Cardiac fibroblast (primary cell): ENCODE data around the gene ERP27.
A peak's percentile ranks its signal among the peaks of the same experiment; 100 is the strongest.

Experiments used
- DNase-seq, 2 donors: peaks; one replicate each; pipeline versions ENCODE4 v3.0.0 to v3.0.0-alpha.2; 2010; ENCODE audit warnings: low read depth in 2 of 2
- H3K4me3 ChIP-seq, 2 donors: replicated peaks in 1 of 2; 1 replicate in 1 of 2; 2 replicates in 1 of 2; pipeline ENCODE4 v1.5.1; 2011; ENCODE audit warnings: low read depth in 2 of 2, low read length in 2 of 2, mild to moderate bottlenecking in 2 of 2, moderate library complexity in 1 of 2
- TF ChIP-seq, protein P1 (sequence below): IDR thresholded peaks from one replicate; pipeline ENCODE4 v1.5.1; 2011; ENCODE audit warnings: low read depth, mild to moderate bottlenecking, low read length, inconsistent platforms

Gene ERP27

GRCh38 chr12:14931791-14932560 is 6.4 kb downstream of the ERP27 start:
- no peak overlapping the region for H3K4me3 ChIP-seq
- DNase-seq, result no peak
- TF ChIP-seq, protein P1, sequence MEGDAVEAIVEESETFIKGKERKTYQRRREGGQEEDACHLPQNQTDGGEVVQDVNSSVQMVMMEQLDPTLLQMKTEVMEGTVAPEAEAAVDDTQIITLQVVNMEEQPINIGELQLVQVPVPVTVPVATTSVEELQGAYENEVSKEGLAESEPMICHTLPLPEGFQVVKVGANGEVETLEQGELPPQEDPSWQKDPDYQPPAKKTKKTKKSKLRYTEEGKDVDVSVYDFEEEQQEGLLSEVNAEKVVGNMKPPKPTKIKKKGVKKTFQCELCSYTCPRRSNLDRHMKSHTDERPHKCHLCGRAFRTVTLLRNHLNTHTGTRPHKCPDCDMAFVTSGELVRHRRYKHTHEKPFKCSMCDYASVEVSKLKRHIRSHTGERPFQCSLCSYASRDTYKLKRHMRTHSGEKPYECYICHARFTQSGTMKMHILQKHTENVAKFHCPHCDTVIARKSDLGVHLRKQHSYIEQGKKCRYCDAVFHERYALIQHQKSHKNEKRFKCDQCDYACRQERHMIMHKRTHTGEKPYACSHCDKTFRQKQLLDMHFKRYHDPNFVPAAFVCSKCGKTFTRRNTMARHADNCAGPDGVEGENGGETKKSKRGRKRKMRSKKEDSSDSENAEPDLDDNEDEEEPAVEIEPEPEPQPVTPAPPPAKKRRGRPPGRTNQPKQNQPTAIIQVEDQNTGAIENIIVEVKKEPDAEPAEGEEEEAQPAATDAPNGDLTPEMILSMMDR, result no peak

DNA sequence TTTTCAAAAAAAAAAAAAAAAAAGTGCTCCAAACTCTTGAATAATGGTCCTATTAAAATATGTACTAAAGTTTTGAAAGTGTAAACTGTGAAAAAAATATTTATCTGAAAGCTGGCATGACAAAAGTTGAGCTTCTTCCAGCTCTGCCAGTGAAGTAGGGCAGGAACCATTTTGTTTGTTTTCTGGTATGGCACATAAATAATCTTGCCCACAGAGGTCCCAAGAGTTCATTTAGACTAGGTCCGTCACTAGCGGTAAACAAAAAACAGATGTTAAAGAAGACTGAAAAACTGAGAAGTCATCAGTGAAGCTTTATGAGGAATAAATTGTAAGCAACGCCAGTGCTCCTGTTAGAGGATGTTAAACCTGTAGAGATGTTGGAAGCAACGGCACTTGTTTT is 7.0 kb downstream of the ERP27 start:
- H3K4me3 ChIP-seq, result no peak overlapping the region
- no peak for DNase-seq
- TF ChIP-seq, protein P1, result no peak

GRCh38 chr12:14930299-14930698 is 8.0 kb downstream of the ERP27 start:
- DNase-seq, result peak; percentile 26 to 51
- TF ChIP-seq, protein P1, result peak; percentile 14

DNA sequence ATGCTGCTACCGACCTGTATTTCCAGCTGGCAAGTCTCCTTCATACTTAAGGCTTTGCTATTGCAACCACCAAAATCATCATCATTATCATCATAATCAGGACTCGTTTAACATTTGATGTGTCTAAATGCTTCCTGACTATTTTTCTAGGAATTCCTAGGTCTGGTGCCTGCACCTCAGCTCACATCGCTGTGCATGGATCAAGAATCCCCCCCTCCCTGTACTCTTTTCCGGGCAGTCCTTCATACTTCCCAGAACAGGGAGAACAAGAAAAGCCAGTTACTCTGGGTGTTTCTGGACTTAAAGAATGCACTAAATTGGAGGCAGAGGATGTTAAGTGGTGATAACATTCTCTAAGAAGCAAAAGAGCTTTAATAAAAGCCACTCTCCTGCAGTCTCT is 9.4 kb downstream of the ERP27 start:
- TF ChIP-seq, protein P1, result no peak
- no peak overlapping the region for H3K4me3 ChIP-seq
- peak in 1 of 2 donors; percentile 57 for DNase-seq

More at GRCh38 chr12:14930299-14930698, 8.0 kb downstream of the ERP27 start:
- H3K4me3 ChIP-seq, result no peak overlapping the region

GRCh38 chr12:14927267-14927666 is 11.1 kb downstream of the ERP27 start:
- DNase-seq, result no peak
- TF ChIP-seq, protein P1, result no peak
- H3K4me3 ChIP-seq, result no peak overlapping the region

DNA sequence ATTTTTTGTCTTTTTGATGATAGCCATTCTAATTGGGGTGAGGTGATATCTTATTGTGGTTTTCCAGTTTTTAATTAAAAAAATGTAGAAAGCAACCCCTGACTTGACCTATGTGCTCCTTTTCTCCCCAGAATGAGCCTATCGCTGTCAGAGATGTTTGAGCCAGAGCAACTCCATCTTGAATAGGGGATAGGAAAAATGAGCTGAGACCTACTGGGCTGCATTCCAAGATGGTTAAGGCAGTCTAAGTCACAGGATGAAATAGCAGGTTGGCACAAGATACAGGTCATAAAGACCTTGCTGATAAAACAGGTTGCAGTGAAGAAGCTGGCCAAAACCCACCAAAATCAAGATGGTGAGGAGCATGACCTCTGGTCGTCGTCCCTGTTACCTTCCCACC is 13.8 kb downstream of the ERP27 start:
- no peak overlapping the region for H3K4me3 ChIP-seq
- TF ChIP-seq, protein P1, result no peak
- no peak for DNase-seq
